GM21786 (cell line): Measurements from ENCODE around the gene LINC01488.

Source experiments
- ATAC-seq: cut with Tn5 transposase; IDR thresholded peaks from one replicate; pipeline ENCODE4 v1.9.1; 2021; ENCODE audit not compliant: unreplicated experiment

The LINC01488 gene

DNA sequence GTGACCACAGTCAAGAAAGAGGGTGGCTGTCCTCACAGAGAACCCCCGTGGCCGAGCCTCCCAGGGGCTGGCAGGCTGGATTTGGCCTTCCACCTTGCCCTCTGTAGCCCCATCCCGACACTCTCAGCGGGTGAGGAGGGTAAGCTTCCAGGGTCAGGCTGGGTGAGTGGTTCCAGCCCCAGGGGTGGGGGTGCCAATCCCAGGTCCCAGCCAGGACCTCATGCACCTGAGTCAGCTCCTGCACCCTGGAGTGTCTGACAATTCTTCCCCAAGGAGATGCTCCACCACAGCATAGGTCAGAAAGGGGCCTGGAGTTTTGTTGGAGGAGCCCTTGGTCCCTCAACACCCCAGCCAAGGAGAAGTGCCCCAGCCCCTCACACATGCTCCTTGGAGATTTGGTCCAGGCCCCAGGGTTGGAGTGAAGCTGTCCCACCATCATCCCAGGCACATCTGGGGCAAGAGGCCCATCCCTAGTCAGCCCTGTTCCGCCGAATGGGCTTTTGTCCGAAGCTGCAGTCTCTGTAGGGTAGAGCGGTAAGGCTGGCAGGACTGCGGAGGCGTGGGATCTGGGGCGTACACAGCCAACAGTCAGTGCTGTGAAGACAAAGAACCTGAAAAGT is 8.4 kb downstream of the LINC01488 start:
- ATAC-seq = no peak

DNA sequence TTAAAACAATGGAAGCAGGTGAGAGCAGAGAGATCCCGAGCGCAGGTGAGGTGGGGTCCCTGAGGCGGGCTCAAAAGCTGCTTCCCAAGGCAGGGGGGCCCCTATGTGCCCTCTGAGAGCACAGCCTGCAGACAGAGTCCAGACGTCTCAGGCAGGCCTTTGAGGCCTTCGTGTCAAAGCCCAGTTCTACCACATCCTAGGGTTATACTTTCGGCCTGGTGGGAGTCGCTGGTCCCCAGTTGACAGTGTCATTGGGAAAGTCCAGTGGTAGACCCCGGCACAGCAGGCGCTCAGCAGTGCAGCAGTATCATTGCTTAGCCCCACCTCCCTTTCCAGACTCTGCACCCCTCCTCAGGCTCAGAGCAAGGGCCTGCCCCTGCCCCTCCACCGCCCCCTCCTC is 9.1 kb downstream of the LINC01488 start:
- no peak for ATAC-seq

DNA sequence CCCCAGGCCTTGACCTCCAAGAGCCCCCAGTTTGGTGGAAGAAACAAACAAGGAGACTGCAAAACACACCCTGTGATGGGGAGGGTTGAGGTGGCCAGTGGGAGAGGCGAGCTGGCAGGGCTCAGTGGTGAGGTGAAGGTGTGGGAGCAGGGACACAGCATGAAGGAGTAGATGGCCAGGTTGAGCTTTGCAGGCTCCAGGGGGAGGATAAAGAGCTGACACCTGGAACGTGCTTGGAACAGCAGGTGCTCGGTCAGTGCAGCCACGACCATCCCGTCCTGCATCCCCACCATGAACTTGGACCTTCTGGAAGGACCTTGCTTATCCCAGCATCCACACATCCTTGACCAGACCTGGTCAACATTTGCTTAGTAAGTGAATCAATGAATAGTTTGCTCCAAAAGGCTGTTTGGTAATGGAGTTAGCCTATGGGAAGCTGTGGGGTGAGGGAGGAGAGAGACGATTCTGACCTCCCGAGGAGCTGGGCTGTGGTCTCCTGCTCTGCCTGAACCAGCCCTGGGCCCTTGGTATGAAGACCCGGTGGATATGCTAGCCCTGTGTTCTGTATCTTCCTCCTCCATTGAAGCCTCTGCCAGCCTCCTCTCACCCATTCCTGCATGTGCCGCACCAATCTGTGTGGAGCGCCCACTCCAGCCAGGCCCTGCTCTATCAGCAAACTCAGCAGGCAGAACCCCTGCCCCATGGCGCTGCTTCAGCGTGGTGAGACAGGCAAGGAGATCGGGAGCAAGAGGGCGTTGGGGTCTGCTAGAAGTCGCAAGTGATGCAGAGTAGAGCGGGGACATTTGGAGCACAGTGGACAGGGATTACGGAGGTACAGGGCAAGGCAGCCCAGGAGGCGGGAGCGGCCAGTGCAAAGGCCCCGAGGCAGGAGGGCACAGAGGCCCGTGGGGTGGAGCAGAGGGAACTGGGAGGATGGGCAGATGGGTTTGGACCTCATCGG is 9.9 kb downstream of the LINC01488 start:
- no peak for ATAC-seq

DNA sequence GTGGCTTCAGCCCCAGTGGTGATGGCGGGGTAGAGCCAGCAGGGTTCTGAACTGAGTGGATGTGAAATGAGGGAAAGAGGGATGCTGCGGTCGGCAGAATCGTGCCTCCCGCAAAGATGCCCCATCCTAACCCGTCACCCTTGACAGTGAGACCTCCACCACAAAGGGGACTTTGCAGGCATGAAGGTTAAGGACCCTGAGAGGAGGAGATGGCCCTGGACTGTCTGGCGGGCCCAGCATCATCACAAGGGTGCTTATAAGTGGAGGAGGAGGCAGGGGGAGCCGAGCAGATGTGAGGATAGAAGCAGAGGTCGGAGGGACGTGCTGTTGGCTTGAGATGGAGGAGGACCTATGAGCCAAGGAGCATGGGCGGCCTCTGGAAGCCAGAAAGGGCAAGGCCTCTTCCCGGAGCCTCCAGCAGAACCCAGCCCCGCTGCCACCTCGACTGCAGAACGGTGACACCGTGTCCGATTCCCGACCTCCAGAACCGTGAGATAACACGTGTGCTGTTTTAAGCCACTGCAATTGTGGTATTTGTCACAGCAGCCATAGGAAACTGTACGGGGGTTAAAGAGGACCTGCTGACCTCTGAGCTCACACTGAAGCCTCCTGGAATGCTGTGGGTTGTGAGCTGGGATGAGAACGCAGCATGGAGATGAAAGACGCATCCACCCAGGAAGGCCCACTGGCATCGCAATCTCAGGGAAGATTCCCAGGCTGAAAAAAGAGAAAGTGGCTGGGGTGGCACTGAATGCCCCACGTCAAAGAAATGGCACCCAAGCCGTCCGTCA is 10.9 kb downstream of the LINC01488 start:
- no peak for ATAC-seq

- ATAC-seq = no peak
These were observed 12.7 kb downstream of the LINC01488 start for GRCh38 chr11:69493931-69494821.

DNA sequence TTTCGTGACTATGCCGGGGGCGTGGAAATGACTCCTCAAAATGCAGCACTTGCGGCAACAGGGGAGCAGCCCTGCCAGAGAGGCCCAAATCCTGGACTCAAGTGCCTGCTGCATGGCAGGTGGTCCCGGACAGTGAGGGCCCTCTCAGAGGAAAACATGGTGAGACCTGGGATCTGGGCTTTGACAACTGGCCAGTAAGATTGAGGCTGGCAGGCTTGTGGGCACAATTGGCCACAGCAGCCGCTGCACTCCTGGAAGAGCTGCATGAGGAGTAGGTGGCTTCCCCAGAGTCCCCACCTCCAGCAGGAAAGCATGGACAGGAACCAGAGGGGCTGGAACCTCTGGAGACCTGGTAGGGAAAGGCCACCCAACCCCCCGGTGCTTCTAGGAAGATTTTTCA is 13.4 kb downstream of the LINC01488 start:
- ATAC-seq = no peak

GRCh38 chr11:69495441-69496201 is 14.2 kb downstream of the LINC01488 start:
- ATAC-seq = no peak

DNA sequence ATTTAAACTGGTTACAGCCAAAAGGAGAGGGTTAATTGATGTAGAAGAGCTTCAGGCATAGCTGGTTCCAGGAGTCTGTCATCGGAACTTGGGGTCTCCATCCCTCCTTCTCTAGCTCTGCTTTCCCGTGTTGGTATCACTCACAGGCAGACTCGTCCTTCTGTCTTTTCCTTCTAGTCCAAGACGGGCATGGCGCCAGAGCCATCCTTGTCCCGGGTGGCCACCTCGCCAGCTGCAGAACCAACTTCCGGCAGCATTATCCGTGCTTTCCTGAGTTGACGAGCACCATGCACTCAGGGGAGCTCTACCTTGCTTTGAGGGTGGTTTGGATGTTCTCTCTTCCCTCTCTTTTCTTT is 14.7 kb downstream of the LINC01488 start:
- ATAC-seq = no peak

GRCh38 chr11:69496631-69497220 is 15.3 kb downstream of the LINC01488 start:
- no peak for ATAC-seq

GRCh38 chr11:69497221-69497787 is 15.8 kb downstream of the LINC01488 start:
- no peak for ATAC-seq

- ATAC-seq = no peak
These were observed 17.2 kb downstream of the LINC01488 start for GRCh38 chr11:69498614-69499175.

DNA sequence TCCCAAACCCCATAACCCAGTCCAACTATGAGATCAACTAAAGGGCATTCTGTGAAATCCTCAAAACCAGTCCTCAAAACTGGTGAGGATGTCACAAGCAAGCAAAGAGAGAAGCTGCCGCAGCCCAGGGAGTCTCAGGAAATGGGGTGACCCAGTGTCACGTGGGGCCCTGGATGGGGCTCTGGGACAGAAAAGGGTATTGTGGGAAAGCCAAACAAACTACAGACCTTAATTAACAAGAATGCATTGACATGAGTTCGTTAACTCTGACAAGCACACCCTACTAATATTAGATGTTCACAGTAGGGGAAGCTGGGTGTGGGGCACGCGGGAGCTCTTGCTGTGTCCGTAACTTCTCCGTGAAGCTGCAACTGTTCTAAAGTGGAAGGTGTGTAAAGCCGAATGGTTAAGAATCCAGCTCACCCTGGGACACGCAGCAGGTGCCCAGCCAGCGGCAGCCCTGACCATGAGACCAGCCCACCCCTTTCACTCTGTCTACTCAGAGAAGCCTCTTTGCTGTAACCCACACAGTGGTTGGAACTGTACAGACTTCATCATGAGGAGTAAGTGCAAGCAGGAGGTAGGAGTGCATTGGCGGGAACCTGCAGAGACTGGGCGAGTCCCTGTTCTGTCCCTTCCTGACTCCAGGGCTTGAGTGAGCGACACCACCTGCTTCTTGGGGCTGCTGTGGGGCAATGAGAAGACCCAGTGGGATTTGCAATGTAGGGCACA is 17.9 kb downstream of the LINC01488 start:
- no peak for ATAC-seq

- no peak for ATAC-seq
These were observed 18.4 kb downstream of the LINC01488 start for GRCh38 chr11:69499918-69500284.

GRCh38 chr11:69500285-69501120 is 19.0 kb downstream of the LINC01488 start:
- no peak for ATAC-seq

DNA sequence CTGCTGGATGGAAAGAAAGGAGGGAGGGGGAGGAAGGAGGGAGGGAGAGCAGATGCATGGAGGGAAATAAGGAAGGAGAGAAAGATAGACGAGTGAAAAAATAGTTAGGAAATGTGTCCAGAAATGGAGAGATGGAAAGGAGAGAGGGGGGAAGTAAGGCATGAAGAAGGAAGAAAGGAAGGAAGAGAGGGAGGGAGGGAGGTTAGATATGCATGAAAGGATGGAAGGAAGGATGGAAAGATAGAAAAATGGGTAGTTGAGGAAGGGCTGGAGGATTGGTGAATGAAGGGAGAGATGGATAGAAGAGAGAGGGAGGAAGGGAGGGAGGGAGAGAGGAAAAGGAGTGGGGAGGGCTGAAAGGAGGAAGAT is 19.6 kb downstream of the LINC01488 start:
- ATAC-seq = no peak

GRCh38 chr11:69501891-69502860 is 20.7 kb downstream of the LINC01488 start:
- no peak for ATAC-seq
